ENCODE data around the gene LINGO1.

Gene LINGO1

GRCh38 chr15:77617476-77618230 lies 15.1 kb downstream of the LINGO1 start:
- DNase-seq (ENCODE audit: low spot score): peak; percentile 58

GRCh38 chr15:77616072-77616471 lies 16.6 kb downstream of the LINGO1 start:
- no peak for DNase-seq (ENCODE audit: low spot score)

- no peak for DNase-seq (ENCODE audit: low spot score)
Measured at GRCh38 chr15:77615472-77615871, 17.2 kb downstream of the LINGO1 start.

- no peak for DNase-seq (ENCODE audit: low spot score)
Measured at GRCh38 chr15:77614251-77614806, 18.4 kb downstream of the LINGO1 start.

GRCh38 chr15:77613814-77614213 lies 18.9 kb downstream of the LINGO1 start:
- no peak for DNase-seq (ENCODE audit: low spot score)

GRCh38 chr15:77612958-77613601 lies 19.6 kb downstream of the LINGO1 start:
- DNase-seq (ENCODE audit: low spot score): no peak

GRCh38 chr15:77611767-77612166 lies 20.9 kb downstream of the LINGO1 start:
- no peak for DNase-seq (ENCODE audit: low spot score)

GRCh38 chr15:77610731-77611130 lies 22.0 kb downstream of the LINGO1 start:
- DNase-seq (ENCODE audit: low spot score): no peak

- DNase-seq (ENCODE audit: low spot score): no peak
Measured at GRCh38 chr15:77609558-77609957, 23.2 kb downstream of the LINGO1 start.

GRCh38 chr15:77608774-77609173 lies 23.9 kb downstream of the LINGO1 start:
- DNase-seq (ENCODE audit: low spot score): no peak

GRCh38 chr15:77607894-77608261 lies 24.8 kb downstream of the LINGO1 start:
- DNase-seq (ENCODE audit: low spot score): no peak

- DNase-seq (ENCODE audit: low spot score): no peak
Measured at GRCh38 chr15:77607111-77607893, 25.4 kb downstream of the LINGO1 start.

- no peak for DNase-seq (ENCODE audit: low spot score)
Measured at GRCh38 chr15:77606142-77607034, 26.3 kb downstream of the LINGO1 start.

GRCh38 chr15:77605547-77605946 lies 27.2 kb downstream of the LINGO1 start:
- no peak for DNase-seq (ENCODE audit: low spot score)

GRCh38 chr15:77604973-77605372 lies 27.7 kb downstream of the LINGO1 start:
- no peak for DNase-seq (ENCODE audit: low spot score)

- no peak for DNase-seq (ENCODE audit: low spot score)
Measured at GRCh38 chr15:77603611-77604336, 28.9 kb downstream of the LINGO1 start.

GRCh38 chr15:77602800-77603199 lies 29.9 kb downstream of the LINGO1 start:
- DNase-seq (ENCODE audit: low spot score): no peak

- no peak for DNase-seq (ENCODE audit: low spot score)
Measured at GRCh38 chr15:77599899-77600298, 32.8 kb downstream of the LINGO1 start.

- DNase-seq (ENCODE audit: low spot score): no peak
Measured at GRCh38 chr15:77599357-77599756, 33.4 kb downstream of the LINGO1 start.

- DNase-seq (ENCODE audit: low spot score): no peak
Measured at GRCh38 chr15:77598644-77599043, 34.1 kb downstream of the LINGO1 start.

Measured in kidney tubule cell (primary cell).